IPS-20b (cell line): ENCODE measurements around the gene DZIP1L.

ENCODE experiments used
- H3K27ac ChIP-seq: one replicate; pipeline ENCODE4 v1.5.1; 2013; ENCODE audit warnings: low read length
- H3K27me3 ChIP-seq: 2 replicates; pipeline ENCODE4 v1.6.1; 2013; ENCODE audit warnings: mild to moderate bottlenecking, low read length, inconsistent platforms; ENCODE audit not compliant: insufficient read depth
- H3K36me3 ChIP-seq: 2 replicates; pipeline ENCODE4 v1.6.1; 2013; ENCODE audit warnings: low read depth, mild to moderate bottlenecking, inconsistent platforms, low read length, moderate library complexity; ENCODE audit not compliant: insufficient read depth
- H3K4me1 ChIP-seq: 2 replicates; pipeline ENCODE4 v1.6.1; 2013; ENCODE audit warnings: mild to moderate bottlenecking, control low read depth, inconsistent platforms, low read length, moderate library complexity; ENCODE audit not compliant: insufficient read depth
- H3K4me3 ChIP-seq: 2 replicates; pipeline ENCODE4 v1.5.1; 2013; ENCODE audit warnings: mild to moderate bottlenecking, low read length, inconsistent platforms
- H3K9ac ChIP-seq: 2 replicates; pipeline ENCODE4 v1.6.1; 2013; ENCODE audit warnings: low read depth, mild to moderate bottlenecking, inconsistent platforms, low read length, moderate library complexity
- H3K9me3 ChIP-seq: 2 replicates; pipeline ENCODE4 v1.6.1; 2013; ENCODE audit warnings: mild to moderate bottlenecking, low read depth, low read length, inconsistent platforms; ENCODE audit not compliant: insufficient read depth

DZIP1L gene

DNA sequence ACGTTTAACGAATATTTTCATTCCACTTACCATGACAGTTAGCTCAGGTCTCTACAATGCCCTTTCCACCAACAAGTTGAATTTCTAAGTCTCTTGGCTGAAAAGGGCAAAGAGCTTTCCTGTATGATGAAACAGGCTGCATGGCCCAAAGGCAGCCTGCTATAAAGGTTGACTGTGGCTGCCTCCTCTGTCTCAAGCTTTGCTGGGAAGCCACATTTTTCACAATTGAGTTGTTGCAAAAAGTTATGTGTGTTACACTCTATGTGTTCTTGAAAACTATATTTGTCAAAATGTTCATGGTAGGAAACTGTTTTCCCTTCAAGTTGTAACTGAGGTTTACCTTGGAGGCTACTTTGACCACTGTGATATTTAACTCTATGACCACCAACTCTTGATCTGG lies 49.5 kb downstream of the DZIP1L start:
- no peak overlapping the region for H3K9ac ChIP-seq
- no peak overlapping the region for H3K4me3 ChIP-seq
- H3K36me3 ChIP-seq: peaks cover 71% of the 10 kb centered on the region
- no peaks in the 10 kb centered on the region for H3K9me3 ChIP-seq
- no peaks in the 10 kb centered on the region for H3K27me3 ChIP-seq
- no peak overlapping the region for H3K27ac ChIP-seq
- H3K4me1 ChIP-seq: no peaks in the 10 kb centered on the region

GRCh38 chr3:138063416-138063815 lies 52.0 kb downstream of the DZIP1L start:
- H3K4me3 ChIP-seq: no peak overlapping the region
- H3K9me3 ChIP-seq: no peaks in the 10 kb centered on the region
- H3K9ac ChIP-seq: no peak overlapping the region
- H3K36me3 ChIP-seq: peaks cover 67% of the 10 kb centered on the region
- peaks cover 3% of the 10 kb centered on the region; the same call in 1 of the 2 replicates for H3K4me1 ChIP-seq
- no peaks in the 10 kb centered on the region for H3K27me3 ChIP-seq
- H3K27ac ChIP-seq: no peak overlapping the region

GRCh38 chr3:138062626-138063025 lies 52.8 kb downstream of the DZIP1L start:
- no peak overlapping the region for H3K9ac ChIP-seq
- H3K27ac ChIP-seq: no peak overlapping the region
- peaks cover 63% of the 10 kb centered on the region for H3K36me3 ChIP-seq
- no peaks in the 10 kb centered on the region for H3K9me3 ChIP-seq
- H3K4me1 ChIP-seq: peaks cover 3% of the 10 kb centered on the region; the same call in 1 of the 2 replicates
- no peak overlapping the region for H3K4me3 ChIP-seq
- no peaks in the 10 kb centered on the region for H3K27me3 ChIP-seq

DNA sequence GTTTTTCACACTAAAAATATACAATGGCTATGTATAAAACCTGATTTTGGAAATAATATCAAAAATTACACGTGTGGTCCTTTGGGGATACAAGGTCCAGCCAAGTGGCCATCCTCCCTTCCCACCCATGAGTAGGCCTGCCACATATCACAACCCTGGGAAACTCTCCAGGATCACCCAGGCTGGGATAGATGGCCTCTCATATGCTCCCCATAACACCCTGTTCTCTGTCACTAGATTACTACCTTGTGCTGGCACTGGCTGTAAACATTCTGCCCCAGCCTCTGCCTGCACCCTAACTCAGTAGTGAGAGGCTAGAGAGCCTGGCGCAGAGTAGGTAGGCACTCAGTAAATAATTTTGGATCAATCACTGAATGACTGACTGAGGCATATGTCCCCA lies 53.4 kb downstream of the DZIP1L start:
- Histone ChIP-seq H3K9ac (no peak overlapping the region), H3K27me3 (no peaks in the 10 kb centered on the region), H3K4me1 (peaks cover 7% of the 10 kb centered on the region; the same call in 1 of the 2 replicates), H3K36me3 (peaks cover 57% of the 10 kb centered on the region), H3K27ac (no peak overlapping the region), H3K9me3 (no peaks in the 10 kb centered on the region), H3K4me3 (no peak overlapping the region)

DNA sequence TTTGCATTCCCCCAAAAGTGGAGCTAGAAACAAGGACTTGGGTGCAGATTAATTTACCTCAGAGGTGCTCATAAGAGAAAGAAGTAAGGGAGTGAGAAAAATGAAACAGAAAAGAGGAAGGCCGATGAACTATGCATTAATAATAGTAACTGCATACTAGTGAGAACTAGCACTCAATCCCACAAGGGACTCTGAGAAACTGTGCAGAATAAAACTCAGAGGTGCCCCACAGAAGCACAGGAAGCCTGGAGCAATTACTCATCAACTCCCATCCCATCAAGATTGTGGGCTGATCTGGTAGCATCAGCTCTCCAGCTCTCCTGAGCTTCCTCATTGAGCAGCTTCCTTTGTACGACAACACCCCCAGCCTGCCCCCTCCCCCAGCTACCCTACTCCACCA lies 54.6 kb downstream of the DZIP1L start:
- Histone ChIP-seq H3K4me1 (peaks cover 7% of the 10 kb centered on the region; the same call in 1 of the 2 replicates), H3K27me3 (no peaks in the 10 kb centered on the region), H3K27ac (no peak overlapping the region), H3K4me3 (no peak overlapping the region), H3K9ac (no peak overlapping the region), H3K9me3 (no peaks in the 10 kb centered on the region), H3K36me3 (peaks cover 44% of the 10 kb centered on the region)

GRCh38 chr3:138059261-138059660 lies 56.1 kb downstream of the DZIP1L start:
- peaks cover 29% of the 10 kb centered on the region for H3K36me3 ChIP-seq
- H3K27ac ChIP-seq: no peak overlapping the region
- no peak overlapping the region for H3K4me3 ChIP-seq
- H3K9me3 ChIP-seq: no peaks in the 10 kb centered on the region
- no peaks in the 10 kb centered on the region for H3K27me3 ChIP-seq
- peaks cover 7% of the 10 kb centered on the region; the same call in 1 of the 2 replicates for H3K4me1 ChIP-seq
- no peak overlapping the region for H3K9ac ChIP-seq

DNA sequence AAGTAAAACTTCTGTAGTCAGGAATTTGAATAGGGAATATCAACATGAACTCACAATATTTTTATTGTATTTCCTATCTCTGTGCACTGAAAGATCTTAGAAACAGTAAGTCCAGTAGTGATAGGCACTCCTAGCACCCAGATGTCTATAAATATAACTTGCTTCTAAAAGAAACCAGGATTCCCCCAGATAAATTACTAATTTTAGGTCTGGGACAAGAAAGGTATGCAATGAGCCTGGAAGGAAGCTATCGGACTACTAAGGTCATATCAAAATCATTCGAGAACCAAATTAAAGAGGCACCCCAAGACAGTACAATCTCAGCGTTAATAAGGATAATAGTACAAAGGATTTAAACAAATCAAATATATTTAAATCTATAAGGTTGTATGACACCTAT lies 58.0 kb downstream of the DZIP1L start:
- Histone ChIP-seq H3K36me3 (peaks cover 10% of the 10 kb centered on the region), H3K9ac (no peak overlapping the region), H3K9me3 (no peaks in the 10 kb centered on the region), H3K4me1 (peaks cover 7% of the 10 kb centered on the region; the same call in 1 of the 2 replicates), H3K27me3 (no peaks in the 10 kb centered on the region), H3K4me3 (no peak overlapping the region), H3K27ac (no peak overlapping the region)

- no peaks in the 10 kb centered on the region for H3K36me3 ChIP-seq
- no peak overlapping the region for H3K9ac ChIP-seq
- no peak overlapping the region for H3K27ac ChIP-seq
- no peak overlapping the region for H3K4me3 ChIP-seq
- no peaks in the 10 kb centered on the region for H3K9me3 ChIP-seq
- H3K4me1 ChIP-seq: 0 out of 2 replicates have a peak, but pooled peaks cover 4% of the 10 kb centered on the region
- no peaks in the 10 kb centered on the region for H3K27me3 ChIP-seq
These were observed 61.4 kb downstream of the DZIP1L start for GRCh38 chr3:138054057-138054456.

DNA sequence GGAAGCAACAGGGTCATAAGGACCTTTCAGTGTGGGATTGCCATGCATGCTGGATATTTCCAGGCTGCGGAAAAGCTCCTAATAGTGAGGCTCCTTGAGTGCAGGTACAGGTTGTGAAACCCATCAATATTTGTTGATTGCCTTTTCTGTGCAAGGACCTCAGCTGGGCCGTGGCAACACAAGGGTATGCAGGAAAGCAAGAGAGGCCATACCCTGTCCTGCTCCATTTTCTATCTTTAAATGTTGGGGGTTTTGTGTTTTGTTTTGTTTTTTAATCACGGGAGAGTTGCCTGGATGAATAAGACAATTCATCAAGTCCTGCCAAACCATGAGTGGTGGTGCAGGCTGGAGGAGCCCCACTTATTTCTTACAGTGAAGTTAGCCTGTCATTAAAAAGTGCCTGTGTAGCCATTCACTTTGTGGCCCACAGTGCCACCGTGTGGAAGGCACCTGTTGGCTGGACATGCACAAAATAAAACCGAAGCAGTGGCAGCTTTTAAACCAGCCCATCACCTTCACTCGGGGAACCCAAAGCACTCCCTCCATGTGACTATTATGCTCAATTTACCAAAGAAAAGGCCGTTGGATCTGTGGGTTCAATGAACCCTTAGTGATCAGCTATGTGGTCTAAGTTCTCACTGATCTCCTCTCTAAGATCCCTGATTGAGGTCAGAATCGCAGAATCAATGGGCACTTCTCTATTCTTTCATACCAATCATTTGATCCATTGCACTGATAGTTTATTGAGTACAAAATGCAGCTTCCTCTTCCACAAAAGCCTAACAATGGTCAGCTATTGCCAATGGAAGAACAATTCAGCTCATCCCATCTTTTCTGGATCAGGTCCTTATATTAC lies 63.2 kb downstream of the DZIP1L start:
- H3K4me1 ChIP-seq: peaks cover 10% of the 10 kb centered on the region
- no peak overlapping the region for H3K9ac ChIP-seq
- H3K27me3 ChIP-seq: no peaks in the 10 kb centered on the region
- H3K9me3 ChIP-seq: no peaks in the 10 kb centered on the region
- no peak overlapping the region for H3K27ac ChIP-seq
- no peak overlapping the region for H3K4me3 ChIP-seq
- H3K36me3 ChIP-seq: no peaks in the 10 kb centered on the region

- Histone ChIP-seq H3K9ac (no peak overlapping the region), H3K27ac (no peak overlapping the region), H3K4me1 (peaks cover 15% of the 10 kb centered on the region), H3K9me3 (no peaks in the 10 kb centered on the region), H3K27me3 (no peaks in the 10 kb centered on the region), H3K36me3 (no peaks in the 10 kb centered on the region), H3K4me3 (no peak overlapping the region)
These were observed 66.1 kb downstream of the DZIP1L start for GRCh38 chr3:138049157-138049919.

DNA sequence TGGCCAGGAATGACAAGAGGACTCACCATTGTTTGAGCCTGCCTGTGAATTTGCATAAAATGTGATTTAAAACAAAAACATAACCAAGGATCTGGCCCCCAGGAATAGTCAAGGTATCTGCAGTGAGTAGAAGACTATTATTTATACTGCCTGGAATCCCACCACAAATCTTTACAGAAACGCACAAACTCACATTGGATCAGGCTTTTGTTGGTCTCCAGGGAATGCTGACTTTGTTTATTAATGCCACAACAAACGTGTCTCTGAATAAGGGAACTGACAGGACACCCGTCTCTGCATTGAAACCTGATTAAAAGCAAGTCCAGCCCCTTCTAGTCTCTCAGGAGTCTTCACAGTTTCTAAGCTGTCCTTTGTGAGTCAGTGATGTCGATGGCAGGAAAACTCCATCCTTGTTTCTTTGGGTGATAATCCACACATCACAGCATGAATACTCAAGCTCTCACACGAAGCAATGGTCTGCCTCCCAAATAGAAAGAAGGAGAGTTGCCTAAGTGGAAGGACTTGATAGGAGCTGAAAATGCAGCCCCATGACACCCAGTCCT lies 67.7 kb downstream of the DZIP1L start:
- Histone ChIP-seq H3K27ac (no peak overlapping the region), H3K4me3 (no peak overlapping the region), H3K27me3 (no peaks in the 10 kb centered on the region), H3K9me3 (no peaks in the 10 kb centered on the region), H3K9ac (no peak overlapping the region), H3K4me1 (peaks cover 15% of the 10 kb centered on the region), H3K36me3 (no peaks in the 10 kb centered on the region)
